Measurements from ENCODE around the gene CENPP.

CENPP gene

DNA sequence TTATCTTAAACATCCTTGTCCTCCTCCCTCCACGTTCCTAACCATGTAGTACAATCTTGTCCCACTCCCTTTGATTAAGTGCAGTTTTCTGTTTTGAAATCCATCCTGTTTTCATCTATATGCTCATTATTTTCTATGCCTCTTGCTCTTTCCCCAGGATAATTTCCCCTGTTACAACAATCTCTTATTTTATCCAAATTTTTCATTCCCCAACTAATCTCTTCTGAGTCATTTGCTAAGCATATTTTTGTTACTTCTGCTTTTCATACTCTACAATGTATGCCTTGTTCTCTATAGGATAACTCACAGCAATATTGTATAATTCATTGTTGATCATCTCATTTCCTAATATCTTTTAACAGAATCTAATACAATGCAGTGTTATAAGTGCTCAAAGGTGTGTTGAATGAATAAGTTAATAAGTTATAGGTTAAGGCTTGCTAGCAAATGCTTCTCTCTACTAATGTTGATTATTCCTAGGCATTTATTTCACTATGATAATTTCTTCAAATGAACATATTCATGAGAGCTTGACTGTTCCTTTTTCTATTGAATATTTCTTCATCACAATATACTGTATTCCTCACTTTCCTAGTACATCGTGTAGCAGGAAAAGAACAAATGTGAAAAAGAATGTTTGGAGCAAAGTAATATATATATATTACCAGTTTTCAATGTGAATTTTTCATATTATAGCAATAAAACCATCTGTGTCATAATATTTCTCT, 97.0 kb downstream of the CENPP start:
- no peak overlapping the region for H3K4me3 ChIP-seq (ENCODE audit: insufficient read depth, low read depth, low read length)
- 92 to 93% methylated on average over 1 of the region's 2 CpGs for WGBS, 2 experiments
- no peaks in the 10 kb centered on the region for H3K4me1 ChIP-seq (ENCODE audit: control insufficient read depth, insufficient read depth, low read length)

DNA sequence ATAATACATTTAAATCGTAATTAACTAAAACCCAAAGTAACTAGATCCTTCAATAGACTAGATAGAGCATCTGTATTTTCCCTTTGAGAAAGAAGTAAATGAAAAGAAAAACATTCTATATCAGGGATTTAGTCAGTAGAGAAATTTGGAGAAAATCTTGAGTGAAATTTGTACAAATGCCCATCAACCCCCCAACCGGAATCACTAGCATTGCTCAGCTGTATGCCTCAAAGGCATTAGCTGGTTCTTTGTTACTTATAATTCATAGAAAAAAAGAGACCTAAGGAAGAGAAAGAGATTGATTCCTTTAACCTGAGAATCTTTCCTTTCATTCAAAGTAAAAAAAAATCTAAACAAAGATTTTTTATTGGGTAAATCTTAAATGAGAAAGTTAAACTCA, 97.9 kb downstream of the CENPP start:
- H3K4me3 ChIP-seq (ENCODE audit: insufficient read depth, low read depth, low read length), result no peak overlapping the region
- WGBS, 2 experiments, result 86% methylated on average over 1 of the region's 2 CpGs; no CpG with 5 or more reads in 1 of the 2 experiments
- no peak overlapping the region for H3K27ac ChIP-seq (ENCODE audit: insufficient read depth, low read depth, low read length, poor library complexity, severe bottlenecking)

More for the DNA sequence above, 97.0 kb downstream of the CENPP start:
- Histone ChIP-seq H3K9me3 (ENCODE audit: control insufficient read depth, low read length) (no peaks in the 10 kb centered on the region), H3K27ac (ENCODE audit: insufficient read depth, low read depth, low read length, poor library complexity, severe bottlenecking) (no peak overlapping the region), H3K27me3 (ENCODE audit: control insufficient read depth, insufficient read depth, low read length, poor library complexity, severe bottlenecking) (no peaks in the 10 kb centered on the region), H3K36me3 (ENCODE audit: control insufficient read depth, insufficient read depth, low read length) (no peaks in the 10 kb centered on the region)

DNA sequence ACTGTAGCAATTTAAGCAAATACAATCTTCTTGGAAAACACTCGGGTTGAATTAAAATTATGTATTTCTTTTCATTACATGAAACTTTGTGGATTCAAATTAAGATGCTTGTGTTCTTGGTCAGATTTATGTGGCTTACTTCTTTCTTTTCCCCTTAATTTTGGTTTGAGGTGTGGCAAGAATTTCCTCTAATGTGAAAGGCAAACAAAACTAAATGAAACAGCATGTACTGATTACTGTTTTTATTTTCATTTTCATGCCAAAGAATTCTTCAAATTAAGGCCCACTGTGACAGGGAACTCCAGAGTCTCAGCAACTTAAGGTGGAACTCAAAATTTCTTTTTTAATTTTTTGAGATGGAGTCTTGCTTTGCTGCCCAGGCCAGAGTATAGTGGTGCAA, 98.6 kb downstream of the CENPP start, which contains the start of gene OMD:
Gene OMD (minus strand): TSS at position 132 of the 400 bp plus-strand sequence. CDS start 6,913 bp downstream, outside the sequence.
- Histone ChIP-seq H3K27ac (ENCODE audit: insufficient read depth, low read depth, low read length, poor library complexity, severe bottlenecking) (no peak within 1 kb of the TSS), H3K4me3 (ENCODE audit: insufficient read depth, low read depth, low read length) (no peak within 1 kb of the TSS), H3K4me1 (ENCODE audit: control insufficient read depth, insufficient read depth, low read length) (no peaks in the 10 kb centered on the region), H3K9me3 (ENCODE audit: control insufficient read depth, low read length) (no peaks in the 10 kb centered on the region), H3K36me3 (ENCODE audit: control insufficient read depth, insufficient read depth, low read length) (no peaks in the 10 kb centered on the region), H3K27me3 (ENCODE audit: control insufficient read depth, insufficient read depth, low read length, poor library complexity, severe bottlenecking) (no peaks in the 10 kb centered on the region)
- 100% methylated on average over 1 of the region's 1 CpG; no CpG with 5 or more reads in 1 of the 2 experiments for WGBS, 2 experiments

More for the DNA sequence above, 97.9 kb downstream of the CENPP start:
- H3K4me1 ChIP-seq (ENCODE audit: control insufficient read depth, insufficient read depth, low read length), result no peaks in the 10 kb centered on the region
- H3K27me3 ChIP-seq (ENCODE audit: control insufficient read depth, insufficient read depth, low read length, poor library complexity, severe bottlenecking), result no peaks in the 10 kb centered on the region
- no peaks in the 10 kb centered on the region for H3K9me3 ChIP-seq (ENCODE audit: control insufficient read depth, low read length)
- no peaks in the 10 kb centered on the region for H3K36me3 ChIP-seq (ENCODE audit: control insufficient read depth, insufficient read depth, low read length)

- no peak overlapping the region for H3K27ac ChIP-seq (ENCODE audit: insufficient read depth, low read depth, low read length, poor library complexity, severe bottlenecking)
- H3K4me1 ChIP-seq (ENCODE audit: control insufficient read depth, insufficient read depth, low read length), result no peaks in the 10 kb centered on the region
- H3K36me3 ChIP-seq (ENCODE audit: control insufficient read depth, insufficient read depth, low read length), result no peaks in the 10 kb centered on the region
- 73 to 87% methylated on average over 1 to 2 of the region's 2 CpGs for WGBS, 2 experiments
- no peak overlapping the region for H3K4me3 ChIP-seq (ENCODE audit: insufficient read depth, low read depth, low read length)
- H3K27me3 ChIP-seq (ENCODE audit: control insufficient read depth, insufficient read depth, low read length, poor library complexity, severe bottlenecking), result no peaks in the 10 kb centered on the region
- no peaks in the 10 kb centered on the region for H3K9me3 ChIP-seq (ENCODE audit: control insufficient read depth, low read length)
These were observed 99.7 kb downstream of the CENPP start for GRCh38 chr9:92425474-92425873.

DNA sequence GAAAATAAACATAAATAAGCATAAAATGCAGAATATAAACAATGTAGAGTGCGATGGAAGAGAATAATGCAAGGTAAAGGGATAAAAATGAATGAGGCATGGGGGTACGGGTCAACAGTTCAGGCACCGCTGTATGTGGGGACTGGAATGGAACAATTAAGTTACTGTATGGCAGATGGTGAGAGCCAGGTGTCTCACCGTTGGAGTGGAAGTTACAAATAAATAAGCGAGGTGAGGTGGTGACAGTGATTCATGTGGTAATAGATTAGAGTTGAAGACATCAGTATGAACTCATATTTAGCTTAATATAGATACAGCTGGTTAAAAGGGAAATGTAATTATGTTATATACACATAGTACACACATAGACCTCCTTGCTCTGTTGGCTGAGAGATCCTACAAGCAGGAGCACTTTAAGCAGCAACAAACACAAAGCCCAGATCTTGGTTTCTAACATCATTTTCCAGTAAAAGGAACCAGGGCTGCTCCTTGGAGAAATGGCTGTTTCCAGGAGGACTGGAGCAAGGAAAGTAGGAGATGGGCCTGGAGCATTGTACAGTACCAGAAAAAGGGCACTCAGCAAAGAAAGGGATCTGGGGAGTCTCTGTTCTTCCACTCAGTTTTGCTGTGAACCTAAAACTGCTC, 100.9 kb downstream of the CENPP start:
- Histone ChIP-seq H3K27ac (ENCODE audit: insufficient read depth, low read depth, low read length, poor library complexity, severe bottlenecking) (no peak overlapping the region), H3K4me3 (ENCODE audit: insufficient read depth, low read depth, low read length) (no peak overlapping the region), H3K36me3 (ENCODE audit: control insufficient read depth, insufficient read depth, low read length) (no peaks in the 10 kb centered on the region), H3K27me3 (ENCODE audit: control insufficient read depth, insufficient read depth, low read length, poor library complexity, severe bottlenecking) (no peaks in the 10 kb centered on the region), H3K4me1 (ENCODE audit: control insufficient read depth, insufficient read depth, low read length) (no peaks in the 10 kb centered on the region), H3K9me3 (ENCODE audit: control insufficient read depth, low read length) (no peaks in the 10 kb centered on the region)
- WGBS, 2 experiments, result 90% methylated on average over 4 to 5 of the region's 5 CpGs

- 50 to 83% methylated on average over 1 to 2 of the region's 2 CpGs for WGBS, 2 experiments
These were observed 104.1 kb downstream of the CENPP start for GRCh38 chr9:92429836-92430235.

GRCh38 chr9:92432350-92432749, 106.6 kb downstream of the CENPP start:
- Histone ChIP-seq H3K36me3 (ENCODE audit: control insufficient read depth, insufficient read depth, low read length) (no peaks in the 10 kb centered on the region), H3K27ac (ENCODE audit: insufficient read depth, low read depth, low read length, poor library complexity, severe bottlenecking) (no peak overlapping the region), H3K4me3 (ENCODE audit: insufficient read depth, low read depth, low read length) (no peak overlapping the region), H3K9me3 (ENCODE audit: control insufficient read depth, low read length) (no peaks in the 10 kb centered on the region), H3K27me3 (ENCODE audit: control insufficient read depth, insufficient read depth, low read length, poor library complexity, severe bottlenecking) (no peaks in the 10 kb centered on the region), H3K4me1 (ENCODE audit: control insufficient read depth, insufficient read depth, low read length) (no peaks in the 10 kb centered on the region)
- WGBS, 2 experiments, result 97% methylated on average over 5 of the region's 5 CpGs

More at GRCh38 chr9:92429836-92430235, 104.1 kb downstream of the CENPP start:
- Histone ChIP-seq H3K27ac (ENCODE audit: insufficient read depth, low read depth, low read length, poor library complexity, severe bottlenecking) (no peak overlapping the region), H3K9me3 (ENCODE audit: control insufficient read depth, low read length) (no peaks in the 10 kb centered on the region), H3K27me3 (ENCODE audit: control insufficient read depth, insufficient read depth, low read length, poor library complexity, severe bottlenecking) (no peaks in the 10 kb centered on the region), H3K36me3 (ENCODE audit: control insufficient read depth, insufficient read depth, low read length) (no peaks in the 10 kb centered on the region), H3K4me3 (ENCODE audit: insufficient read depth, low read depth, low read length) (no peak overlapping the region), H3K4me1 (ENCODE audit: control insufficient read depth, insufficient read depth, low read length) (no peaks in the 10 kb centered on the region)

GRCh38 chr9:92432972-92433548, 107.3 kb downstream of the CENPP start:
- no peak overlapping the region for H3K27ac ChIP-seq (ENCODE audit: insufficient read depth, low read depth, low read length, poor library complexity, severe bottlenecking)
- 94 to 100% methylated on average over 3 to 4 of the region's 5 CpGs for WGBS, 2 experiments
- H3K27me3 ChIP-seq (ENCODE audit: control insufficient read depth, insufficient read depth, low read length, poor library complexity, severe bottlenecking), result no peaks in the 10 kb centered on the region
- no peaks in the 10 kb centered on the region for H3K36me3 ChIP-seq (ENCODE audit: control insufficient read depth, insufficient read depth, low read length)
- no peak overlapping the region for H3K4me3 ChIP-seq (ENCODE audit: insufficient read depth, low read depth, low read length)
- H3K4me1 ChIP-seq (ENCODE audit: control insufficient read depth, insufficient read depth, low read length), result no peaks in the 10 kb centered on the region
- H3K9me3 ChIP-seq (ENCODE audit: control insufficient read depth, low read length), result no peaks in the 10 kb centered on the region

- Histone ChIP-seq H3K4me3 (ENCODE audit: insufficient read depth, low read depth, low read length) (no peak overlapping the region), H3K36me3 (ENCODE audit: control insufficient read depth, insufficient read depth, low read length) (no peaks in the 10 kb centered on the region), H3K27ac (ENCODE audit: insufficient read depth, low read depth, low read length, poor library complexity, severe bottlenecking) (no peak overlapping the region), H3K27me3 (ENCODE audit: control insufficient read depth, insufficient read depth, low read length, poor library complexity, severe bottlenecking) (no peaks in the 10 kb centered on the region), H3K4me1 (ENCODE audit: control insufficient read depth, insufficient read depth, low read length) (no peaks in the 10 kb centered on the region), H3K9me3 (ENCODE audit: control insufficient read depth, low read length) (no peaks in the 10 kb centered on the region)
- WGBS, 2 experiments, result no CpG with 5 or more reads among the region's 1 CpG
These were observed 109.5 kb downstream of the CENPP start for GRCh38 chr9:92435263-92435662.

DNA sequence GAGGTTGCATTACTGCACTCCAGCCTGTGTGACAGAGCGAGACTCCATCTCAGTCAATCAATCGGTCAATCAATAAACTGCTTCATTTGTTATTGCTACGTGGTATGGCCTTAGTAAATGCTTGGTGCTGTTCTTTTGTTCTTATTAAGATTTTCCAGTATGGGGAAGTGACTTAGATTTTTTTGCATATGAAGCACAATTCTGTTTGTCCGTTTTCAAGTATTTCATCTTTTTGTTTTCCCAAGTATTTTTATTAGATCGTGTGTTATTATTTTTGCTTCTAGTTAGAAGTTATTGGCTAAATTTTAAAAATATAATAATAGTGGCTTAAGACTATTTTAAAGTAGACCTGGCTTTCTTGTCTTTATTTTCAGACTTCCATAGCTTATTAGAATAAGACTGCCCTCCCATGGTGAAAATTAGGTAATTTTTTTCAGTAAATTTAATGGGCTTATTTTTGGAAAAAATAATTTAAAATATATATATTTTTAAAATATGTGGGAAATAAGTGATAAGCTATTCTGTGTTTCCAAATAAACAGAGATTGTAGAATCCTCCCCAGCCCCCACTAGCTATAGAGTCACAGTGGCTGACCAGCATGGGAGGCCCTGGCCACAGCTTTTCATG, 113.3 kb downstream of the CENPP start:
- H3K27ac ChIP-seq (ENCODE audit: insufficient read depth, low read depth, low read length, poor library complexity, severe bottlenecking), result no peak overlapping the region
- no peaks in the 10 kb centered on the region for H3K27me3 ChIP-seq (ENCODE audit: control insufficient read depth, insufficient read depth, low read length, poor library complexity, severe bottlenecking)
- 93 to 96% methylated on average over 4 to 5 of the region's 5 CpGs for WGBS, 2 experiments
- H3K4me1 ChIP-seq (ENCODE audit: control insufficient read depth, insufficient read depth, low read length), result no peaks in the 10 kb centered on the region
- H3K4me3 ChIP-seq (ENCODE audit: insufficient read depth, low read depth, low read length), result no peak overlapping the region
- H3K36me3 ChIP-seq (ENCODE audit: control insufficient read depth, insufficient read depth, low read length), result no peaks in the 10 kb centered on the region
- H3K9me3 ChIP-seq (ENCODE audit: control insufficient read depth, low read length), result no peaks in the 10 kb centered on the region
